GM19467 (cell line): Measurements from ENCODE around the gene UCK2.
"Not testable (repeated sequence)": the region's sequence is repeated elsewhere in the genome, so short reads cannot be mapped to it uniquely, and the experiment has no call there.

Experiments
- ATAC-seq: cut with Tn5 transposase; IDR thresholded peaks from one replicate; pipeline ENCODE4 v1.9.1; 2021; ENCODE audit warnings: mild to moderate bottlenecking, moderate library complexity; ENCODE audit not compliant: unreplicated experiment

UCK2 gene

GRCh38 chr1:165827268-165828102, at the start of gene UCK2:
Gene UCK2, plus strand, starts transcription at chr1:165827614. Its CDS starts 220 bp downstream, at chr1:165827834.
- ATAC-seq, result peak; percentile 58

- ATAC-seq, result not testable (repeated sequence)
These were observed 49.2 kb upstream of the UCK2 start for GRCh38 chr1:165778197-165778596.

- not testable (repeated sequence) for ATAC-seq
These were observed 43.9 kb upstream of the UCK2 start for GRCh38 chr1:165783519-165783918.

GRCh38 chr1:165787741-165788140, 39.7 kb upstream of the UCK2 start:
- no peak for ATAC-seq

GRCh38 chr1:165793951-165794350, 33.5 kb upstream of the UCK2 start:
- no peak for ATAC-seq

GRCh38 chr1:165795894-165796293, 31.5 kb upstream of the UCK2 start:
- no peak for ATAC-seq

- ATAC-seq, result no peak
These were observed 28.0 kb upstream of the UCK2 start for GRCh38 chr1:165799387-165799786.

- not testable (repeated sequence) for ATAC-seq
These were observed 22.9 kb upstream of the UCK2 start for GRCh38 chr1:165804513-165804912.

- ATAC-seq, result no peak
These were observed 19.8 kb upstream of the UCK2 start for GRCh38 chr1:165807613-165808012.

GRCh38 chr1:165815725-165816124, 11.7 kb upstream of the UCK2 start:
- no peak for ATAC-seq

- ATAC-seq, result no peak
These were observed 11.3 kb upstream of the UCK2 start for GRCh38 chr1:165816157-165816556.

- ATAC-seq, result no peak
These were observed 10.5 kb upstream of the UCK2 start for GRCh38 chr1:165816826-165817497.

GRCh38 chr1:165823552-165824268, 3.7 kb upstream of the UCK2 start:
- ATAC-seq, result no peak

- no peak for ATAC-seq
These were observed 3.2 kb upstream of the UCK2 start for GRCh38 chr1:165824269-165824643.

- ATAC-seq, result no peak
These were observed 698 bp upstream of the UCK2 start for GRCh38 chr1:165826565-165827267.

GRCh38 chr1:165828103-165828668, 772 bp downstream of the UCK2 start:
- ATAC-seq, result peak; percentile 29

GRCh38 chr1:165828669-165829329, 1.4 kb downstream of the UCK2 start:
- ATAC-seq, result no peak

GRCh38 chr1:165829888-165830287, 2.5 kb downstream of the UCK2 start:
- no peak for ATAC-seq

GRCh38 chr1:165831146-165831545, 3.7 kb downstream of the UCK2 start:
- no peak for ATAC-seq

- ATAC-seq, result no peak
These were observed 5.5 kb downstream of the UCK2 start for GRCh38 chr1:165832902-165833301.
